ENCODE results near the gene TMEM40. TPM values are rescaled to one million over a fixed set of nuclear protein-coding genes. Genes with fewer than 3 reads are reported as not detected.
"Not testable (repeated sequence)": the region's sequence is repeated elsewhere in the genome, so short reads cannot be mapped to it uniquely, and the experiment has no call there.

Gene TMEM40
- total RNA-seq, 1 donor from 2014 or later: 0.10 TPM

- not testable (repeated sequence) for DNase-seq (ENCODE audit: low read depth)
Observed at GRCh38 chr3:12775970-12776369, 16.9 kb upstream of the TMEM40 start.

- DNase-seq (ENCODE audit: low read depth): no peak
Observed at GRCh38 chr3:12775226-12775625, 16.2 kb upstream of the TMEM40 start.

GRCh38 chr3:12774619-12775018, 15.6 kb upstream of the TMEM40 start:
- DNase-seq (ENCODE audit: low read depth): no peak

- DNase-seq (ENCODE audit: low read depth): no peak
Observed at GRCh38 chr3:12773710-12774086, 14.6 kb upstream of the TMEM40 start.

GRCh38 chr3:12773030-12773709, 14.1 kb upstream of the TMEM40 start:
- DNase-seq (ENCODE audit: low read depth): no peak

GRCh38 chr3:12772462-12772861, 13.4 kb upstream of the TMEM40 start:
- no peak for DNase-seq (ENCODE audit: low read depth)

GRCh38 chr3:12771236-12771635, 12.2 kb upstream of the TMEM40 start:
- no peak for DNase-seq (ENCODE audit: low read depth)

GRCh38 chr3:12769761-12770160, 10.7 kb upstream of the TMEM40 start:
- DNase-seq (ENCODE audit: low read depth): no peak

GRCh38 chr3:12768579-12769527, 9.8 kb upstream of the TMEM40 start:
- no peak for DNase-seq (ENCODE audit: low read depth)

- DNase-seq (ENCODE audit: low read depth): peak; percentile 13
Observed at GRCh38 chr3:12766541-12766940, 7.5 kb upstream of the TMEM40 start.

- DNase-seq (ENCODE audit: low read depth): no peak
Observed at GRCh38 chr3:12764171-12764776, 5.2 kb upstream of the TMEM40 start.

- no peak for DNase-seq (ENCODE audit: low read depth)
Observed at GRCh38 chr3:12759693-12760565, 870 bp upstream of the TMEM40 start.

GRCh38 chr3:12758025-12758781, 856 bp downstream of the TMEM40 start:
- peak; percentile 49 for DNase-seq (ENCODE audit: low read depth)

- no peak for DNase-seq (ENCODE audit: low read depth)
Observed at GRCh38 chr3:12756635-12757034, 2.4 kb downstream of the TMEM40 start.

- no peak for DNase-seq (ENCODE audit: low read depth)
Observed at GRCh38 chr3:12756175-12756574, 2.9 kb downstream of the TMEM40 start.

- no peak for DNase-seq (ENCODE audit: low read depth)
Observed at GRCh38 chr3:12755754-12756153, 3.3 kb downstream of the TMEM40 start.

GRCh38 chr3:12754313-12754712, 4.7 kb downstream of the TMEM40 start:
- no peak for DNase-seq (ENCODE audit: low read depth)

GRCh38 chr3:12753275-12754028, 5.6 kb downstream of the TMEM40 start:
- peak; percentile 34 for DNase-seq (ENCODE audit: low read depth)

- DNase-seq (ENCODE audit: low read depth): peak; percentile 57
Observed at GRCh38 chr3:12752809-12753208, 6.2 kb downstream of the TMEM40 start.

GRCh38 chr3:12752102-12752501, 7.0 kb downstream of the TMEM40 start:
- DNase-seq (ENCODE audit: low read depth): no peak

Measured in renal cortical epithelial cell (primary cell).